WERI-Rb-1 (cell line): ENCODE data around the gene TSGA10.

ENCODE experiments used
- DNase-seq: peaks from one replicate; pipeline ENCODE4 v3.0.0-alpha.2; 2020
- H3K27ac ChIP-seq: fragments of 250-450 bp; sonication (Bioruptor Pico); 2 replicates; pipeline ENCODE4 v1.5.1; 2020; ENCODE audit warnings: mild to moderate bottlenecking, moderate library complexity
- H3K27me3 ChIP-seq: fragments of 250-450 bp; sonication (Bioruptor Pico); 2 replicates; pipeline ENCODE4 v1.5.1; 2021; ENCODE audit warnings: mild to moderate bottlenecking, low read depth, moderate library complexity; ENCODE audit not compliant: insufficient read depth, severe bottlenecking
- H3K36me3 ChIP-seq: fragments of 250-450 bp; sonication (Bioruptor Pico); 2 replicates; pipeline ENCODE4 v1.5.1; 2020; ENCODE audit warnings: mild to moderate bottlenecking, moderate library complexity
- H3K4me3 ChIP-seq: 2 replicates; pipeline ENCODE4 v1.5.1; 2011; ENCODE audit warnings: low read depth, mild to moderate bottlenecking, control low read depth, low read length
- H3K9me3 ChIP-seq: fragments of 250-450 bp; sonication (Bioruptor Pico); 2 replicates; pipeline ENCODE4 v1.5.1; 2021; ENCODE audit warnings: mild to moderate bottlenecking, moderate library complexity; ENCODE audit not compliant: severe bottlenecking
- TF ChIP-seq, protein P1 (sequence below): IDR thresholded peaks from 2 replicates; pipeline ENCODE4 v1.5.1; 2011; ENCODE audit warnings: low read depth, mild to moderate bottlenecking, control low read depth, inconsistent platforms, low read length

Gene TSGA10

DNA sequence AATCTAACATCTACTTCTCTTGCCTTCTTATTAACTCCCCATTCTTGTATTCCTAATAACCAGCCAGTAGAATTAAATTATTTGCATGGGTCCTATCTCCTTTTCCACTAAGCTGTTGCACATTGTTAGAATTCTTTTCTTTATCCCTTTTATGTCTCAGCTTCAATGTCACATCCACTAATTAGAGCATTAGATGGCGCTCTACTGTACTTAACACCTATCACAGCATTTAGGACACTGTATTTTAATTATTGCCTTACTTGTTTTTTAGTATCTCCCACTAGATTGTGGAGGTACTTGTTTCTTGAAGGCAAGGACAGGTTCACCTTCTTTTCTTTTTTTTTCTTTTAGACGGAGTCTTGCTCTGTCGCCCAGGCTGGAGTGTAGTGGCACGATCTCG lies 3.9 kb upstream of the TSGA10 start:
- Histone ChIP-seq H3K36me3 (no peaks in the 10 kb centered on the region; the same call in none of the 2 replicates), H3K4me3 (no peak overlapping the region), H3K27me3 (no peaks in the 10 kb centered on the region), H3K9me3 (no peaks in the 10 kb centered on the region), H3K27ac (no peak overlapping the region)
- DNase-seq = no peak
- TF ChIP-seq, protein P1, sequence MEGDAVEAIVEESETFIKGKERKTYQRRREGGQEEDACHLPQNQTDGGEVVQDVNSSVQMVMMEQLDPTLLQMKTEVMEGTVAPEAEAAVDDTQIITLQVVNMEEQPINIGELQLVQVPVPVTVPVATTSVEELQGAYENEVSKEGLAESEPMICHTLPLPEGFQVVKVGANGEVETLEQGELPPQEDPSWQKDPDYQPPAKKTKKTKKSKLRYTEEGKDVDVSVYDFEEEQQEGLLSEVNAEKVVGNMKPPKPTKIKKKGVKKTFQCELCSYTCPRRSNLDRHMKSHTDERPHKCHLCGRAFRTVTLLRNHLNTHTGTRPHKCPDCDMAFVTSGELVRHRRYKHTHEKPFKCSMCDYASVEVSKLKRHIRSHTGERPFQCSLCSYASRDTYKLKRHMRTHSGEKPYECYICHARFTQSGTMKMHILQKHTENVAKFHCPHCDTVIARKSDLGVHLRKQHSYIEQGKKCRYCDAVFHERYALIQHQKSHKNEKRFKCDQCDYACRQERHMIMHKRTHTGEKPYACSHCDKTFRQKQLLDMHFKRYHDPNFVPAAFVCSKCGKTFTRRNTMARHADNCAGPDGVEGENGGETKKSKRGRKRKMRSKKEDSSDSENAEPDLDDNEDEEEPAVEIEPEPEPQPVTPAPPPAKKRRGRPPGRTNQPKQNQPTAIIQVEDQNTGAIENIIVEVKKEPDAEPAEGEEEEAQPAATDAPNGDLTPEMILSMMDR = no peak

DNA sequence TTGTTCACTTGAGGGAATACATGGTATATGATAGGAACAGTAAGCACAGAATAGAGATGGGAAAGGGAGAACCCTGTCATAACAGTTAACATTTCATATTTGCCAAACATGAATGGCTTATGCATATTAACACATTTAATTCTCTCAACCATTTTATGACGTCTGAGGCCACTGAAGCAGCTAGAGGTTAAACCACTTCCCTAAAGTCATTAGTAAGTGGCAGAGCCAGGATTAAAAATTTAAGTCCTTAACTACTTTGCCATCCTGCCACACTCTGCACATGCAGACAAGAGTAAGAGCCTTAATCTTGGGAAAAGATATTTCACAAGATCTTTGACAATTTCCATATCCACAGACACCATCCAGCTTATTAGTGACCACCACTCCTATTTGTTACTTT lies 2.1 kb upstream of the TSGA10 start:
- no peak for DNase-seq
- no peak overlapping the region for H3K27ac ChIP-seq
- TF ChIP-seq, protein P1 = no peak
- H3K36me3 ChIP-seq = no peaks in the 10 kb centered on the region; the same call in none of the 2 replicates
- no peak overlapping the region for H3K4me3 ChIP-seq
- no peaks in the 10 kb centered on the region for H3K27me3 ChIP-seq
- no peaks in the 10 kb centered on the region for H3K9me3 ChIP-seq

DNA sequence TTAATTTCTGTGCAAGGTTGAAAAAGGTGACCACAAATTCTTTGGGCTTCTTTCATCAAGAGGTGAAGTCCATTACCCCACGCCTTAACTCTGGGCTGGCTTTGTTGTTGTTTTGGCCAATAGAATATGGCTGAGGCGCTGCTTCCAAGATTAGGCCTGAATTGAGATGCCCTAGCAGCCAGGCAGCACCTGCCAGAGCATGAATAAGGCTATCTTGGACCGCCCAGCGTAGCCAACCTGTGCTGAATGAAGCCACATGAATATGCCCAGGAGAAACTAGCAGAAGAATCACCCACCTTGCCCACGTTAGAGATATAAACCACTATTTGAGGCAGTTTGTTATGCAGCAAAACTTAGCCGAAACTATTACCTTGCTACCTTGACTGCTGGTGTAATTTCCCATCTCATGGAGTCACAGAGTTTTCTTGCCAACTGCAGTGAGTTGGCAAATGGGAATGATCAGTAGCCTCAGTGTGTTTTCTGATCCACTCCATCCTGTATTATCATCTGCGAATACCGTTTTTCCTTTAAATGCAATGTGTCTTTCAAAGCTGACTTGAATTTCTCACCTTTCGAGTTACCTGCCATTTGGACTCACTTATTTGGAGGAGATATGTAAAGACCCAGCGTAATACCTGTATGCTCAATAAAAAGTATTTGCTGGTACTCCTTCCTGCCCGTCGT lies 679 bp downstream of the TSGA10 start:
- Histone ChIP-seq H3K36me3 (no peaks in the 10 kb centered on the region; the same call in none of the 2 replicates), H3K27me3 (no peaks in the 10 kb centered on the region), H3K27ac (peak overlapping the region; percentile 81), H3K4me3 (peak overlapping the region; percentile 83), H3K9me3 (no peaks in the 10 kb centered on the region)
- TF ChIP-seq, protein P1 = no peak
- DNase-seq = no peak

DNA sequence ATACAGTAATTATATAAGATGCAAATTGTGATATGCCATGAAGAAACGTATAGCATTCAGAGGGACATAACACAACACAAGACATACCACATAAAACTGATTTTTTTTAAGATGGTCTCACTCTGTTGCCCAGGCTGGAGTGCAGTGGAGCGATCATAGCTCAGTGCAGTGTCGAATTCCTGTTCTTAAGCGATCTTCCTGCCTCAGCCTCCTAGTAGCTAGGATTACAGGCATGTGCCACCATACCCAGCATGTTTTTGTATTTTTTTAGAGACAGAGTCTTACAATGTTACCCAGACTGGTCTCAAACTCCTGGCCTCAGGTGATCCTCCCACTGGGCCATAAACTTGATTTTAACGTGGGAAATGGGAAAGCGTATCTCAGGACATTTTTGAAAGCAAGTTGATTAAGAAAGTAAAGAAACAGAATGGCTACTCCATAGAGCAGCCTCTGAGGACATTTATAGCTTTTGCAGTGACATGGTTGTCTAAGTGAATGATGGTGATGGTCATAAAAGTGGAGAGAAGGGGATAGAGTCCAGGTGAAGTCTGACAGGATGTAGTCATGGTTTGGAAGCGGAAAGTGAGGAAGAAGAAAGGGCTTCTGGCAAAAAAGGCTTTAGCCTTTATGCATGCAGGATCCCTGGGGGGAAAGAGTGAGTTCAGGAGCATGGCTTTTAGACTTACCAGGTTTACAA lies 2.4 kb downstream of the TSGA10 start:
- H3K9me3 ChIP-seq = no peaks in the 10 kb centered on the region
- TF ChIP-seq, protein P1 = no peak
- DNase-seq = no peak
- no peaks in the 10 kb centered on the region for H3K27me3 ChIP-seq
- no peaks in the 10 kb centered on the region; the same call in none of the 2 replicates for H3K36me3 ChIP-seq
- no peak overlapping the region for H3K4me3 ChIP-seq
- H3K27ac ChIP-seq = no peak overlapping the region

DNA sequence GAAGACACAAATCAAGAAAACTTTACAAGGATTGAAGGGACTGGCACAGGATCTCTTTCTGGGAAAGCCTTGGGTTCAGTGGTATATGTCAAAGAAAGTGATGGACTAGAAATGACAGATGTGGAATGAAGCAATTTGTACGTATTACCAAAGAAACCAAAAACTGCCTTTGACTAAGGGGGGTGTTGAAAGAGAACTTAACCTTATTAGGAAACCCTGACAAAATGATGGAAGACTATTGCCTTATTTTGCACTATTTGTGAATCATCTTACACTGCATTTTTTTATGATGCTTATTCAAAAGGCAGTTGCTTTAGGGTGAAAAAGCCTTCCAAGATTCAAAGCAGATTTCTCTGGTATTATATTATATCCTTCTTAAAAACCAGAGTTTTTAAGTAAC lies 4.0 kb downstream of the TSGA10 start:
- Histone ChIP-seq H3K36me3 (no peaks in the 10 kb centered on the region; the same call in none of the 2 replicates), H3K4me3 (no peak overlapping the region), H3K9me3 (no peaks in the 10 kb centered on the region), H3K27ac (no peak overlapping the region), H3K27me3 (no peaks in the 10 kb centered on the region)
- no peak for DNase-seq
- TF ChIP-seq, protein P1 = no peak
